Measurements from ENCODE around the gene XKR8.
"Not testable (repeated sequence)": the region's sequence is repeated elsewhere in the genome, so short reads cannot be mapped to it uniquely, and the experiment has no call there.

The XKR8 gene

DNA sequence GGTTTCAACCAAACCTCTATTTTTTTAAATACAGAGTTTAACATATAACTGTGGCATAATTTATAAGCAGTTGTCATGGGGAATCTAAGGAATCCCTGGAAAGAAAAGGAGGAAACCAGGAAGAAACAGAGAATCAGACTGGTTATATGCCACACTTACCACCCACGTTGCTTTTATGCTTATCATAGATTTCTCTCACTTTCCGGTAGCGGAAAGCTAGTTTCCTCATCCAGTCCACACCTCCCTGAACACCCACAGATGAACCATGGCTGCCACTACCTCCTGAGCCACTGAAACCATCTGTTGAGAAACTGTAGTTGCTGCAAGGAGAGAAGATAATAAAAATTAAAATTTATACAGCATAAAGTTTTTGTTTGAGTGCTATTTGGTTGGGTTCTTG lies 33.5 kb downstream of the XKR8 start:
- no peak for DNase-seq

DNA sequence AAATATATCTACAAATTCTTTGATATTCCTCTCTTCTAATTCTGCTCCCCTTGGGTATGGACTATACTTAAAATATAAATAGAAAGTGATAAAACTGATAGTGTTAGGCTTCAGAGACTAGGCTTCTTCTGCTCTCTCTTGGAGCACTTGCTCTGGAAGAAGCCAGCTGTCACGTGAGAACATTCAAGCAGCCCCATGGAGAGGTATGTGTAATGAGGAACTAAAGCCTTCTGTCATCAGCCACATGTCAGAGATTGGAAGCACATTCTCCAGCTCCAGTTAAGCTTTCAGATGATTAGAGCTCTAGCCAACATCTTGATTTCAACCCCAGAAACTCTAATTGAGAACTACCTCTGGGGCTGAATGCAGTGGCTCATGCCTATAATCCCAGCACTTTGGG lies 34.3 kb downstream of the XKR8 start:
- no peak for DNase-seq

GRCh38 chr1:27994526-27994925 lies 34.8 kb downstream of the XKR8 start:
- not testable (repeated sequence) for DNase-seq

DNA sequence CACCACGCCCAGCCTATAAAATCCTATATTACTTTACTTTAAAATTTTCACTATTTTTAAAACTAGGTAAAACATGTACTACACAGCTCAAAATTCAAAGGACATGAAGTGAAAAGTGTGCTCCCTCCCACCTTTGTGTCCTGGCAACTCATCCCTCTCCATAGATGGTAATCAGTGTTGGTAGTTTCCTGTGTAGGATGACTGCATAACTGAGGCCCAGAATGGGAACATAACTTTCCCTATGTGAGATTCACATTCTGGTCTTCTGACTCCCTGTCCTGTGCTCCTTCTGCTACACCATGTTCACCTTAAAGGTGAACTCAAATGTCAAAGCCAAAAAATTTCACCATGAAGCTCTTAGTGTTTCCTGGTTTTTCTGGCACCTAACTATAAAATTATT lies 39.3 kb downstream of the XKR8 start:
- no peak for DNase-seq

GRCh38 chr1:28002600-28002999 lies 42.8 kb downstream of the XKR8 start:
- no peak for DNase-seq

GRCh38 chr1:28003117-28003516 lies 43.3 kb downstream of the XKR8 start:
- not testable (repeated sequence) for DNase-seq

GRCh38 chr1:28010969-28011368 lies 51.2 kb downstream of the XKR8 start:
- no peak for DNase-seq
